GM18505 (cell line): ENCODE data around the gene THSD4.
"Not testable (repeated sequence)": the region's sequence is repeated elsewhere in the genome, so short reads cannot be mapped to it uniquely, and the experiment has no call there.

Source experiments
- ATAC-seq: cut with Tn5 transposase; IDR thresholded peaks from one replicate; pipeline ENCODE4 v1.9.1; 2021; ENCODE audit not compliant: unreplicated experiment
- POLR2A ChIP-seq: IDR thresholded peaks from 4 replicates; pipeline ENCODE4 v1.6.1; 2011; ENCODE audit warnings: borderline replicate concordance; ENCODE audit not compliant: insufficient read depth, insufficient read length; ENCODE audit errors: extremely low read depth

The THSD4 gene

DNA sequence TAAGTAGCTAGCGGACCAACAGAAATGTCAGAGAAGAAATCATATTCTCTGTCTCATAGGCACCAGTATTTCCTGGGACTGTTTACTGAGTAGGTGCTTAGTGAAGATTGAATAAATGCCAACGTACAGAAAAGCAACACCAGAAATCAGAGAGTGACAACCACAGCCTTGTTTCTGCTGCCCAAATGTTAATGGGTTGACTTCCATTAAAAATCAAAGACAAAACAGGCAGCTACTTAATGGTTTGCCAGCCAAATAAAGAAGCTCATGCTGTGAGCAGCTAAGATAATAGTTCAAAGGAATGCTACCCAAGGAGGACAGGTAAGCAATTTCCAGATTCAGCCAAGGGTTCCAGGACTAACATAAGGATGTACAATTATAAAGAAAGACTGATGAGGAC is 270.7 kb downstream of the THSD4 start:
- no peak for TF ChIP-seq POLR2A
- no peak for ATAC-seq

DNA sequence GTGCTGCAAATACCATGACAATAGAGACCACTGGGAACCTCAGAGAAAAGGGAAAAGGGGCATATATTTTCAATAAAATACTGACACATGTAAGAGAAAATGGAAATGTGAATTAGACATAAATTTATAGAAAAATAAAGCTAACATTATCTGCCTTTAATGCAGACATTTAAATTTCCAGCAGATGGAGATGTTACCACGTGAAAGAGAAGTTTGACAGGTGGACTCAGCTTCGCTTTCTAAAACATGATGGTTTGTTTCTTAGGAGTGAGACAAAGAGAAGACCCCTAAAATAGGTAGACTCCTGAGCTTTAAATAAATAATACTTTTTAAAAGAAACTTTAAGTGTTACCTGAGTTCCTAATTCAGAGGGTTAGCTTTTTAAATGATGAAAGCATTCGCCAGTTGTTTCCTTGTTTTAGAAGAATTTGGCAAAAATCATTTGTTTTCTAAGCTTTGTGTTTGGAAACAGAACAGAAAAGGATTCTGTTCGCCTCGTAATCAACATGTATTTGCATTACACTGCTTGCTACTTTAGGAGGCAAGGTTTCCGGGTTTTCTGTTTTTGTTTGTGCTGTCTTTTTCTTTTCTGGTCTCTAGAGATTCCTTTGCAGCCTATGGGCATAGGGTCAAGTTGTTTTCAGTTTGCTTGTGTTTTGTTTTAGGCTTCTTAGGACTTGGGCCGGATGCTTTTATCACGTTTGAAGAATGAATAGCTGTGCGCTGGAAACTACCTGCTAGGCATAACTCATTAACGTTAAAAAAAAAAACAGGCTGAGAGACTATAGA is 271.4 kb downstream of the THSD4 start:
- ATAC-seq = no peak
- no peak for TF ChIP-seq POLR2A

DNA sequence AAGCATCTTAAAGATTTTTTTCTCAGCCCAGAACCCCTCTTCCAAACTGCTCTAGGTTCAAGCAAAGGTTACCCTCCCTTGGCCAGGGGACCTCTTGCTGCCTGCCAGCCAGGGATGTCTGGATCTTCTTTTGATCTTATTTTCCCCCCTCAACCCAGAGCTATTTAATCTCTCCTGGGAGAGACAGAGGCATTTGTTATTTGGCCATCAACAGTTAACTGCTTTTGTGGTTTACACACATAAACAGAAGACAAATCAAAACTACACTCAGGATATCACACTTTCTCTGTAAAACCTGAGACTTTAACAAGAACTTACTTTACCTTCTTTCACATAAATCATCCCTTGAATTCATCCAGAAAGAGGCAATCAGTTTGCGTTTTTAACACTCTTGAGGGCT is 272.5 kb downstream of the THSD4 start:
- ATAC-seq = no peak
- no peak for TF ChIP-seq POLR2A

DNA sequence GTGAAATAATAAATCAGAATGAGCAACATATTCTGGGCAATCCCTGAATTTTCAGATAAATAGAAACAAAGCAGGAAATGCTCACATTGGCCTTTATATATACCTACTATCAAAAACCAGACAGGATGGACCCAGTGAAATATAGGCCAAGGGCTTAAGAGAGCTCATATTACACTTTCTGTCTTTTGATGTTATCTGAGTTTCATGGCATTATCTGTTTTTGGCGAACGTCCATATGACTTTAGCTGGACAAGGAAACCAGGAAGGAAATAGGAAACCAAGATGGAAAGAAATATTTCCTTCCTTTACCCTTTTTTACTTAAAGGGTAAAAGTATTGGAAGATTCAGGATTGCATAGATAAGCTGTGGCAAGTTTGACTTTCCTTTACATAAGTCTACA is 274.8 kb downstream of the THSD4 start:
- no peak for TF ChIP-seq POLR2A
- no peak for ATAC-seq

DNA sequence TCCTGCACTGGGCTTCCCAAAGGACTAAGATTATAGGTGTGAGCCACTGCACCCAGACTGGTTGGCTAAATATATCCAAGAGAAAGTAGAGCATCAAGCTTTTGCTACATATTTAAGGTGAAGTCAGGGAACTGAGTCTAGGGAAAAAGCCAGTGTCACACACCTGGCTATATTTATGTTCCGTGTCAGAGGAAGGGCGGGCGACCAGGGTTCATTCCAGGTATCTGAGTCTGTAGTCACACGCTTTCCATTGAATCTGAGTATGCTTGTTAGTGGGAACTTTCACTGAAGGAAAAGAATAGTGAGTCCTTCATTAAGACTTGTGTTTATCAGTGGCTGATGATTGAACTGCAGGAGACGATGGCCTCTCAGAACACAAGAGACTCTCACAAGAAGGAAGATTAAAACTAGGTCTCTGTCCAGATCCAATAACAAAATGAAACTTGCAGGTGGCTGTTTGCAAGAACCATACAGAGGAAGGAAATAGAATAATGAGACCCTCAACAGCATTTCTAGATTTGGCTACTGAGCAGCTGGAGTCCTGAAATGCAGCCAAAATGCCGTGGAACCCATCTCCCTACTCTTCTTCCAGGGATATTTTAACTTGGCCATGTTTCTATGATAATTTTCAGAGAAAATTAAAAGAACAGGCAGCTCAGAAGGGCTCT is 276.3 kb downstream of the THSD4 start:
- ATAC-seq = no peak
- TF ChIP-seq POLR2A = no peak

DNA sequence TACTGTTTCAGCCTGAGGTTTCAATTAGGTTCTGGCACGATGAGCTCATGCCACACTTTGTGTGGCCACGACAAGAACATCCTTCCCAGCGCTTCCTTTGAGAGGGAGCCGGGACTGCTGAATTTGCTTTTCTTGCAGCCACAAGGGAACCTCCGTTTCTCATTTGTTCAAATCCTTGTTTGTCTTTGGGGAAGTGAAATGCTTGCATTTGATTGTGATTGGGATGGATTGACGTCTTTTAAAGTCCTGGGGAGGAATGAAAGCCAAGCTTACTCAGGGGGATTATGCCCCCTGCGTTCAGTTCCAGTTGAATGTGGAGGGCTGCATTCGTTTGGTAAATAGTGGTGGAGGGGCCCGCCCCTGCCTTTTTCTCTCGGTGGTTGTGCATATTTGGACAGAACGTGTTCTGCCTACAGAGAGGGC is 277.6 kb downstream of the THSD4 start:
- no peak for TF ChIP-seq POLR2A
- no peak for ATAC-seq

DNA sequence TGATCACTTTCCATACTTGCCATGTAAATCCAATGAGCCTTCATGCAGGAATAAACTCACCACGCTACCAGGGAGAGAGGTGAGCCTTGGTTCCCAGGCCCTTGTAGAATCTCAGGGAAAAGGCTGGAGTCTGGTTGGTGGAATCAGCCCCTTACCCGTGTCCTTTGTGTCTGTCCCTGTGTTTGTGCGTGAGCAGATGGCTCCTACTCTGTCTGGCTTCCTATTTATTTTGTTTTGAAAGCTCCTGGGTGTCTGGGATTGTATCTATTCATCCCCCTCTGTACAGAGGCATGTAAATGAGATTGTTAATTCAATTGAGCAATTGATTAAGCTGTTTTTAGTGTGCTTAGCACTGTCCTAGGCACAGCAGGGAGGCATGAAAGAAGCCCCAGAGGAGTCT is 278.1 kb downstream of the THSD4 start:
- no peak for ATAC-seq
- no peak for TF ChIP-seq POLR2A

DNA sequence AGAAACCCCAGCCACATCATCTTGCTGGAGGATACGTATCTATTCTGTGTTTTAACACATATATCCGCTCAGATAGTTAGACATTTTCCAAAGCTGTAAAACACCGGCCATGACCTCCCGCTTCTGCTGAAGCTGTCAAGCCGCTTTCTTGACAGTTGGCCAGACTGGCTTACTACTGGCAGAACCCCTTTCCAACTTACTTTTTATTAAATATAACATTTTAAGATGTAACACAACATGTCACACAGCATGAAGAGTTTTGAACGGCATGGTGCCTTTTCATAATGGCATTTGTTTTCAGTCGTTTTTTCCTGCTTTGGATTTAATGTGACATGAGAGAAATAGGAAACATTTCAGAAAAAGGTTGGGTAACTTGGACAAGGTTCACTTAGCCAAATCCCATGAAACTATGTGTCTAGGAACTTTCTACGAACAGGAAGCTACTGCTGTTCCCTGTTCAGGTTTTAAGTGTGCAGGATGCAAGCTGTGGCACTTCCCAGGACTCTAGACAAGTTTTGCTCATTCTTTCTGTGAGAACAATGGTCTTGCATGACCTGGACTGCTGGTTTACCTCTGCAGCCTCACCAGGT is 281.4 kb downstream of the THSD4 start:
- no peak for TF ChIP-seq POLR2A
- ATAC-seq = no peak

DNA sequence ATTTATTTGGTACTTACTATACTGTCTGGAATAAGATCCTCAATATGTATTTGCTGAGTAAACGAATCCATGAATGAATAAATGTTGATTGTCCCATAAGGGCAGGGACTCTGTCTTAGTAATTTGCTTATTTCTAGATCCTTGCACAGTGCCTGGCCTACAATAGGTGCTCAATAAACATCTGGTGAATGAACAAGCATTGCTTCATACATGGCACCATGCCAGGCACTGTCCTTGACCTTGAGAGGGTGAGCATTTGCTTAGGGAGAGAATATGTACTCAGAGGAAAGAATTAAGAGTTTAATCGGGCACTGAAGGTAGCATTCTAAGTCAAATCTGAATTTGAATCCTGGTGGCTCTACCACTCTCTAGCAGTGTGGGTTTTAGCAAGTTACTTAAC is 282.1 kb downstream of the THSD4 start:
- TF ChIP-seq POLR2A = no peak
- ATAC-seq = no peak

DNA sequence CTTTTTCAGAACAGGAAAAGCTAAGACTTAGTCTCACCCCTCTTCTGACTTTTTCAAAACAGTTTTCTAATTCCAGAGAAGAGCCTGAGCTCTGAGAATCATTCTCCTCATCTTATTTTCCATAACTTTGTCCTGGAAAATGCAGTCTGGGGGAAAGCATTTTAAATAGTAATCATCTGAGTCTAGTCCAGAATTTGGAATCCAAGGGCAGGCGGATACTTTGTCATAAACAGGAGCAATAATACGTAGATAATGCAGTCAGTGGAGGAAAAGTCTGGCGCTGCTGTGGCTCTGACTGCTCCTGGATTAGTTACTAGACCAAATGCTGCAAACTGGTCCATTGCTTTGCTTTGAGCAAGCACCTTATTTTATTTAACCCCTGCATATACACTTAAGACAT is 285.0 kb downstream of the THSD4 start:
- TF ChIP-seq POLR2A = no peak
- ATAC-seq = no peak

DNA sequence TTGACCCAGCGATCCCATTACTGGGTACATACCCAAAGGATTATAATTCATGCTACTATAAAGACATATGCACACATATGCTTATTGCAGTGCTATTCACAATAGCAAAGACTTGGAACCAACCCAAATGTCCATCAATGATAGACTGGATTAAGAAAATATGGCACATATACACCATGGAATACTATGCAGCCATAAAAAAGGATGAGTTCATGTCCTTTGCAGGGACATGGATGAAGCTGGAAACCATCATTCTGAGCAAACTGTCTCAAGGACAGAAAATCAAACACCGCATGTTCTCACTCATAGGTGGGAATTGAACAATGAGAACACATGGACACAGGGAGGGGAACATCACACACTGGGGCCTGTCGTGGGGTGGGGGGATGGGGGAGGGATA is 286.5 kb downstream of the THSD4 start:
- ATAC-seq = not testable (repeated sequence)

DNA sequence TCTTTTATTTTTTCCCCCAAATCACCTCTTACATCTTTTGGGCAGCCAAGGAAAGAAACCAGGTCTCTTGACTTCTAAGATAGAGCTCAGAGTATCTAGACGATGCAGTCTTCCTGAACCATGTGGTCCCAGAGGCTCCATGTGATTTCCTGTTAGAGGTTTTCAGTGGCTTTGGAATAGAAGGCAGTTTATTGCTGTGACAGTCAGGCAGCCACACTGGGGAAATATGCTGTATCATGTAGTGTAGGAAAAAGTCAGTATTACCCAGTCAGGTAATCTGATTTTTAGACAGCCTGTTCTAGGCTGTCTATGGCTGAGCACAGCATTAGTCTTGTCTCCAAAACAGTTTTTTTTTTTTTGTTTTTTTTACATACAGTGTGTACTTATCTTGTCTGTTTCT is 294.3 kb downstream of the THSD4 start:
- TF ChIP-seq POLR2A = no peak
- ATAC-seq = no peak

DNA sequence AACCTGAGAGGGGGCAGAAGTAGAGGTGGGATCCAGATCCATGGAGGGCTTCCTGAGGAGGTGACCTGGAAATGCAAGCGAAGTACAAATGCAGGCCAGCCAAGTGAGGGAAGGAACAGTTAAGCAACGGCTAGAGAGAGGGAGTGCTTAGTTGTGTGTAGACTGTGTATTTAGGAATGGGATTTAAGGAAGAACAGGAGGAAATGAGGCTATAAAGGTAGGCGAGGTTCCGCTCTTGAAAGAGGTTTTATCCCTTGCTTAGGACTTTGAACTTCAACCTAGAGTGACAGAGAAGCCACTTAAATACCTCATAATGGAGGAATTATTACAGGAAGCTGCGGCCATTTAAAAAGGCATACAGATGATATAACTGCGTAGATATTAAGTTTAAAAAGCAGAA is 295.1 kb downstream of the THSD4 start:
- ATAC-seq = no peak
- TF ChIP-seq POLR2A = no peak
